NCI-H2029 treated with DMSO at 0.1 percent for 48 hours (cell line): ENCODE results near the gene MLPH.
A peak's percentile ranks its signal among the peaks of the same experiment; 100 is the strongest.

ENCODE experiments used
- DNase-seq: peaks from one replicate; lab custom pipeline; 2025; lab: John Stamatoyannopoulos, UW

Gene MLPH, protein sequence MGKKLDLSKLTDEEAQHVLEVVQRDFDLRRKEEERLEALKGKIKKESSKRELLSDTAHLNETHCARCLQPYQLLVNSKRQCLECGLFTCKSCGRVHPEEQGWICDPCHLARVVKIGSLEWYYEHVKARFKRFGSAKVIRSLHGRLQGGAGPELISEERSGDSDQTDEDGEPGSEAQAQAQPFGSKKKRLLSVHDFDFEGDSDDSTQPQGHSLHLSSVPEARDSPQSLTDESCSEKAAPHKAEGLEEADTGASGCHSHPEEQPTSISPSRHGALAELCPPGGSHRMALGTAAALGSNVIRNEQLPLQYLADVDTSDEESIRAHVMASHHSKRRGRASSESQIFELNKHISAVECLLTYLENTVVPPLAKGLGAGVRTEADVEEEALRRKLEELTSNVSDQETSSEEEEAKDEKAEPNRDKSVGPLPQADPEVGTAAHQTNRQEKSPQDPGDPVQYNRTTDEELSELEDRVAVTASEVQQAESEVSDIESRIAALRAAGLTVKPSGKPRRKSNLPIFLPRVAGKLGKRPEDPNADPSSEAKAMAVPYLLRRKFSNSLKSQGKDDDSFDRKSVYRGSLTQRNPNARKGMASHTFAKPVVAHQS

DNA sequence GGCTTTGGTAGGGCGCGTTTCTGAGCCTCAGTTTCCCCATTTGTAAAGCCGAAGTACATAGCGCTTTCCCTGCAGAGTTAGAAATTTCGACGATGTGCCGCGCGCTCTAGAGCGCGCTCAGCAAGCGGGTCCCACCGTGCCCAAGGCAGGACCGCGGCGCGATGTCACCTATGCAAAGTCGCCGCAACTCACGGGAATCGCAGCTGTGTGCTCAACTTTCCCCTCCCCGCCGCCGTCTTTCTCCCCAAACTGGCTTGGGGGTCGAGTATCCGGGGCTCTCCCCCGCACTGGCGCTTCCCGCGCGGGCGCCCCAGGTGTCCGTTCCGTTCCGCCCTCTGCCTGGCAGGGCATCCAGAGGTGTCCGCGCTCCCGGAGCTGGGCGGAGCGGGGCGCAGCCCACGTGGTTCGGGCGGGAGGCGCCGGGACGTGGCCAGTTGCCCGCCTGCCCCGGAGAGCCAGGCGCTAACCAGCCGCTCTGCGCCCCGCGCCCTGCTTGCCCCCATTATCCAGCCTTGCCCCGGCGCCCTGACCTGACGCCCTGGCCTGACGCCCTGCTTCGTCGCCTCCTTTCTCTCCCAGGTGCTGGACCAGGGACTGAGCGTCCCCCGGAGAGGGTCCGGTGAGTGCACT lies at the start of gene MLPH:
Gene MLPH, plus strand, starts transcription at position 433 of the 630 bp plus-strand sequence. CDS start 6,176 bp downstream, outside the sequence.
- no peak for DNase-seq

DNA sequence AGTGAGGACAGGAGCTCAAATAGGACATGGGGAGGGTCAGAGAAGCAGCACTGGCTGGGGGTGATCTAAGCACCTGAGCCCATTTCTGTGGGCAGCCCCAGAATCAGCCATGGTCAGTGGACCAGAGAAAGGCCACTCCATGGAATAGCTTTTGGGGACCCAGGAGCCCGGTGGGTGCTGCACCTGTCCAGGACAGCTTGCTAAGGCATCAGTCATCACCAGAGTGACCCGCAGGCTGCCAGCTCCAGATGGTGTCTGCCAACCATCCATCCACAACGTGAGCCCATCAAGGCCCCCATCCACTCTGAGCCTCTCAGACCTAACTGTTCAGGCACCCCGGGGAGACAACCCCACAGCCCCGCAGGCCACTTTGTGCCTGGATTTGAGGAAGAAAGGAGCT lies 49.5 kb upstream of the MLPH start:
- no peak for DNase-seq

DNA sequence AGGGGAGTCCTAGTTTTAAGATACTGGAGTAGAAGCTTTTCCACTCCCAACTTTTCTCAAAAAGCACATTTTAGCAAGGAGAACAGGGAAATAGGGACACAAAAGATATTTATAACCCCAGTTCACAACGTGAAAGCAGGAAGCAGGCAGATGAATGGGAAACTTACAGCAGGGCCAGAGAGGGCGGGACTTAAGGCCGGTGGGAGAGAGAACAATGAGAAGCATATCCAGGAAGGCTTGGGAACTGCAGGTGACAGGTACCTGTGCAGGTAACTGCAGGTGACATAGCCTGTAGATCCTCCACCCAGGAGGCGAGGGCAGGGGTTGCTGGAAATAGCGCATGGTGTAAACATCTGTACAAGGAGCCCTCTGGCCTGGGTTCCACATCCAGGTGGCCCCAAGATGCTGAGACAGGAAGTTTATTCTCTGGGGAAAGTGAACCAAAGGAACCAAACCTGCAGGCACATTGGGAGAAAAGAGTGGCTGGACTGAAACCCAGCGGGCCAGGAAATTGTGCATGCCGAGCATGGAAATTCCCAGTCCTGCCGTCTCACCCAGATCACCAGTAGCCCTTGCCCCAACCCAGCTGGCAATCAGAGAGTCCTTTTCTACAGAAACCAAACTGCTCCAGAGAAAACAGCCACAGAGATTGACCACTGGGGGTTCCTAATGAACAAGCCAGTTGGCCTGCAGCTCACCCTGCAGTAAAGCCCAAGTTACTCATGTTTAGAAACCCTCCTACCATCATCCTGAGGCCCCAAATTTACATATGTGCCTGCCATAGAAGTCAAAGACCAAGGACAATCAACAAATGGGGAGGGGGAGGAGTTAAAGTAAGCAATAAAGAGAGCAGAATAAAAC lies 48.7 kb upstream of the MLPH start:
- peak; percentile 78 for DNase-seq

- DNase-seq = no peak
These were observed 46.2 kb upstream of the MLPH start for GRCh38 chr2:237440819-237441281.

GRCh38 chr2:237441605-237442274 lies 45.3 kb upstream of the MLPH start:
- DNase-seq = no peak

DNA sequence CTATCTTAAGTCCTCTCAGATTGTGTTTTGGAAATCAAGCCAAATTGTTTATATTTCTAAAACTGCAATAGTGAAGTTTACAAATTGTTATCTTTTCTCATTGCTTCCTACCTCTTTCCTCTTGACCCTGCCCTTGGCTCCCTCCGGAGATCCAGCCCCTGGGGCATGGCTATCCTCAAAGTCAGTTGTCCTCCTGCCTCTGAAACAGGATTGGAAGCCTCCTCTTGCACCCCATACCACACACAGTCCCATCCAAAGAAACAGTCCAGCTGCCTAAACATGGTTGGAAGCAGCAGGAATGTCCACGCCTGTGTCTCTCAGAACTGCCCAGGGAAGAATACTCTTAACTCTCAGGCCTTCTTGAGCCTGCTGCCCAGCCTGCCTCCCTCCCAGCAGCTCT lies 43.0 kb upstream of the MLPH start:
- no peak for DNase-seq

GRCh38 chr2:237445611-237446337 lies 41.3 kb upstream of the MLPH start:
- no peak for DNase-seq

DNA sequence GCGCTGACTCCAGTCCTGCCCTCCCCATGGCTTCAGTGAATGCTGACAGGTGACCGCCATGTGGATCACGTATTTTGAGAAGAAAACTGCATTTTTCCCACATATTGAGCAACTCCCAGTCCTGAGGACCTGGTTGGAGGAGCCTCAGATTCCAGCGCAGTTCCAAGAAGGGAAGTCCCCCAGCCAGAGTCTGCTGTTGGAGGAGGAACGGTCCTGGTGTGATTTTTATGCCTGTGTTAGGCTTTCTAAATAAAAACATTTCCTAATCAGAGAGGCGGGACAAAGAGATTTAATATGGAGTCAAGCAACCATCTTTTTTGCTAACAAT lies 40.7 kb upstream of the MLPH start:
- no peak for DNase-seq

- no peak for DNase-seq
These were observed 39.6 kb upstream of the MLPH start for GRCh38 chr2:237447496-237447895.

DNA sequence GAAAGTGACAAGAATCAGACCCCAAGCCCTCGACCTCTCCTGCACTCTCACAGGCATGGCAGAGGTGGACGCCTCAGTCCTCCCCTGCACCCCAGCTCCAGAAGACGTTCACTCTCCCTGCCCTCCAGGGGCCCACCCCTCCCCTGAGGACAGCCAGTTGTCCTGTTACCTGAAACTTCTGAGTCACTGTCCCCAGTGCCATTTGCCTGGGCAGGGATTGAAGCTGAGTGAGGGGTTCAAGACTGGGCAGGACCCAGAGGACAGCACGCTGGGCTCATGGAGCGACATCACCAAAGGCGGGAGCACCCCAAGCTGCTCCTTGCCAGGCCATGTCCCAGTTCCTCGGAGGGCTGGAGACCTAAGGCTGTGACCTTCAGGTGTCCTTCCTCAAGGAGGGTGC lies 38.9 kb upstream of the MLPH start:
- no peak for DNase-seq

DNA sequence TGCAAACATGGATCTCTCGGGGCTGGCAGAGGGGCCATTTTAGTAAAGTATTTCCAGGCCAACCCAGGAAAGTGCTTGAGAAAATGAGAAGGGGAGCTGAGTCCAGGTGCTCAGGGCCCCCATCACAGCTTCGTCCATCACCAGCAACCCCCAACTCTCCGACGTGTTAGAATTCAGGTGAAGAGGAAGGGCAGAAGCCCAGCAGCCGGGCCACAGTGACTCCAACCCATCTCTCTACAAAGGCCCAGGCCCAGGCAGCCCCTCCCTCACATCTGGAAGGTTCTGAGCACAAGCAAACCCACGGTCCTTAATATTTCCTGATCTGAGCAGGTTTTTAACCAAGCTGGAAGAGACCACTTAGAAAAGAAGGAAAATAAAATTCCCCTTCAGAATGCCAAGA lies 38.4 kb upstream of the MLPH start:
- DNase-seq = no peak

DNA sequence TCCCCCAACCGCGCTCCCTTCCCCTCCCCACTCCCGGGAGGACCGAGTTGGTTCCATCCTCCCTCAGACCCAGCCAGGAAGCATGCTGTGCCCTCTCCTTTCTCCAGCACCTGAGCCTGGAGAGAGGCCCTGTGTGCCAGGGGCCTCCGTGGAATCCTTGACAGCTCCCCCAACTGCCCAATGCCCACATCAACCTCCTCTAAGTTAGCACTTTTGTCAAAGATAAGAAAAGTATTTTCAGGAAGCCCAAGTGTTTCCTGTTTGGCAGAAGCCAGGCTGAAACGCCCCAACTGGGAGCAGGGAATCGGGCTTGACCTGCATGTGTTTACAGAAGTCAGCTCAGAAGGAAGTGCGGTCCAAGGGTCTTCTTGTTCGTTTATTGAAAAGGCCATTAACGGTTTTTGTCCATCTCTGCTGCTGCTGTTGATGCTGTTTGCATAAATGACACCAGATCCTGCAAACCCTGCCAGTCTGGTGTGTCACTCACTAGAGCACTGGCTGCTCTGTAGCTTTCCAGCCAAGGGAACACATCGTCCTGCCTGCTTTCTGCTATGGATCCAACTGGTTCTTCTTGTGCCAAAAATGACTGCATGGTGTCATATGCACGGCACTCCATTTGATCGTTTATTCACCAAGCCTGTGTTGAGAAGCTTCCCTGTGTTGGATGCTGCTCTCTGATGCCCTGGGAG lies 37.7 kb upstream of the MLPH start:
- DNase-seq = peak; percentile 19

- DNase-seq = no peak
These were observed 36.9 kb upstream of the MLPH start for GRCh38 chr2:237450108-237450507.

GRCh38 chr2:237450583-237450982 lies 36.5 kb upstream of the MLPH start:
- no peak for DNase-seq

DNA sequence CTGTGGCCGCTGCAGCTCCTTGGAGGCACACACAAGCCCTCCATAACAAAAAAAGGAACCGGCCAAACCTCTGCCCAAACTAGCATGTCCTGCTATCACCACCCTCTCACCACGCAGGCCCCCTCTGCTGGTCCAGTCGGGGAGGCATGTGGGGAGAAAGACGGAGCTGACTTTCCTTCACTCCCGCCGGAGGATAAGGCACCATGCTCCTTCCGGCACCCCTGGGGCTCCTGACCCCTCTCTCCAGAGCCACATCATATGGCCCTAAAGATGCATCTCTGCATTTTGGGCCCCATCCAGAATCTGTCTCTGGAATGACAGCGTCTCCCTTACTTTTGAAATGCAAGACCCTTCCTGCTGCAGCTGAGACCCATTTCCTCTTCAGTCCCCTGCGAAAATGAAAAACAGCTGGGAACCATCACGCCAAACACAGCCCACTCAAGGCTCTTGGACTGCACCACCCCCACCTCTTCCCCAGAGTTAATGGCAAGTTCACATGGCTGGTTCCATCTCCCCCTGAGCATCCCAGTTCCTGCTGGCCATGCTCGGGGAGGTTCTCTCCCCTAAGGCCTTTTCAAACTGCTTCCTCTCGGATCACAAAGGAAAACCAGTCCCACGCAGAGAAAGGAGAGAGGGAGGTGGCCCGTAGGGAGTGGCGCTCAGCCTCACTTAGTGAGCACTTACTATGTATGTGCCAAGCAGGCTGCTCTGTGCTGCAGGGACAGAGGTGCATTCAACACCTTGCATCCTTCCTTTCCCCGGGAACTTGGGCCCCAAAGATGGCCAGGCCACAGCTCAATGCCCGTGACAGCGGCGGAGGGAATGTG lies 35.2 kb upstream of the MLPH start:
- no peak for DNase-seq

- no peak for DNase-seq
These were observed 34.2 kb upstream of the MLPH start for GRCh38 chr2:237452861-237453260.

GRCh38 chr2:237453671-237454070 lies 33.4 kb upstream of the MLPH start:
- peak; percentile 20 for DNase-seq

DNA sequence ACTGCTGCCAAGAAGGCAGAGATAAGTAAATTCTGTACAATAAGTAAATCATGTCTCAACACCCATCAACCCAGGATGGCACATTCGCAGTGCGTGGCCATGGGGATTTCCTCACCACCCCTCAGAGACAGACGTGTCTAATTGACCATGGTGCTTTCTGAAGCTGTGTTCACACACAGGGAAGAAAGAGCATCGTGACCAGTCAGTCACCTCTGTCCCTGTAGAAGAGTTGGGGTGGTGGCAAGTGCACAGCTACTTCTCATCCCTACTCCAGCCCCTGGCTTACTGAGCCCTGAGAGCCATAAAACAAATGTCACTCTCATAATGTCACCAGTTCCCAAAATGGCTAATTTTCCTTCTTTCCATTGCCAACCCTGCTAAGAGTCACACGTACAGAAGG lies 31.3 kb upstream of the MLPH start:
- no peak for DNase-seq

GRCh38 chr2:237456200-237456843 lies 30.7 kb upstream of the MLPH start:
- DNase-seq = peak; percentile 91
